NCI-H2171 (cell line): ENCODE data around the gene ANO3.

Experiments used
- DNase-seq: peaks from one replicate; lab custom pipeline; 2025; lab: John Stamatoyannopoulos, UW

ANO3 gene

GRCh38 chr11:26493616-26494015 is 161.7 kb downstream of the ANO3 start:
- DNase-seq: no peak

- no peak for DNase-seq
Measured at GRCh38 chr11:26507229-26507628, 175.3 kb downstream of the ANO3 start.

- DNase-seq: no peak
Measured at GRCh38 chr11:26510164-26510563, 178.2 kb downstream of the ANO3 start.

GRCh38 chr11:26510756-26511155 is 178.8 kb downstream of the ANO3 start:
- DNase-seq: no peak

- no peak for DNase-seq
Measured at GRCh38 chr11:26512196-26512595, 180.3 kb downstream of the ANO3 start.

GRCh38 chr11:26519469-26519868 is 187.5 kb downstream of the ANO3 start:
- no peak for DNase-seq

GRCh38 chr11:26522912-26523610 is 191.1 kb downstream of the ANO3 start:
- peak; percentile 5 for DNase-seq

GRCh38 chr11:26527685-26528084 is 195.8 kb downstream of the ANO3 start:
- no peak for DNase-seq

GRCh38 chr11:26537341-26537740 is 205.4 kb downstream of the ANO3 start:
- DNase-seq: no peak

GRCh38 chr11:26539517-26539916 is 207.6 kb downstream of the ANO3 start:
- DNase-seq: no peak

- DNase-seq: no peak
Measured at GRCh38 chr11:26541870-26542269, 209.9 kb downstream of the ANO3 start.

- DNase-seq: no peak
Measured at GRCh38 chr11:26549176-26549575, 217.2 kb downstream of the ANO3 start.

GRCh38 chr11:26550022-26550421 is 218.1 kb downstream of the ANO3 start:
- DNase-seq: no peak

- DNase-seq: no peak
Measured at GRCh38 chr11:26551186-26551801, 219.4 kb downstream of the ANO3 start.

GRCh38 chr11:26553182-26553581 is 221.3 kb downstream of the ANO3 start:
- DNase-seq: no peak

GRCh38 chr11:26554455-26554854 is 222.5 kb downstream of the ANO3 start:
- no peak for DNase-seq

- no peak for DNase-seq
Measured at GRCh38 chr11:26556582-26556981, 224.7 kb downstream of the ANO3 start.

- DNase-seq: no peak
Measured at GRCh38 chr11:26557666-26558065, 225.7 kb downstream of the ANO3 start.

- no peak for DNase-seq
Measured at GRCh38 chr11:26558190-26558589, 226.3 kb downstream of the ANO3 start.

GRCh38 chr11:26569646-26570045 is 237.7 kb downstream of the ANO3 start:
- no peak for DNase-seq

GRCh38 chr11:26571861-26572654 is 240.1 kb downstream of the ANO3 start, which contains the start of gene MUC15:
TSS of gene MUC15 (minus strand) at chr11:26572263. CDS start at chr11:26567094, 5,169 bp downstream.
- DNase-seq: no peak

GRCh38 chr11:26572770-26573402 is 241.0 kb downstream of the ANO3 start:
- no peak for DNase-seq
